Endothelial cell (in vitro differentiated cells): Measurements from ENCODE around the gene PCNX2. TPM values are rescaled to one million over a fixed set of nuclear protein-coding genes. Genes with fewer than 3 reads are reported as not detected.

ENCODE experiments used
- DNase-seq: peaks from one replicate; pipeline ENCODE4 v3.0.0; 2021; ENCODE audit warnings: low spot score
- H3K27ac Mint-ChIP-seq: one replicate; pipeline ENCODE4 v1.8.0; 2021; ENCODE audit warnings: mixed read lengths, inconsistent platforms; ENCODE audit not compliant: unreplicated experiment
- H3K27me3 Mint-ChIP-seq: one replicate; pipeline ENCODE4 v1.8.0; 2021; ENCODE audit warnings: mild to moderate bottlenecking, moderate library complexity, mixed read lengths, inconsistent platforms; ENCODE audit not compliant: unreplicated experiment
- H3K36me3 Mint-ChIP-seq: one replicate; pipeline ENCODE4 v1.8.0; 2021; ENCODE audit warnings: mild to moderate bottlenecking, low read depth, mixed read lengths, inconsistent platforms; ENCODE audit not compliant: unreplicated experiment
- H3K4me1 Mint-ChIP-seq: one replicate; pipeline ENCODE4 v1.8.0; 2021; ENCODE audit warnings: mild to moderate bottlenecking, mixed read lengths, inconsistent platforms; ENCODE audit not compliant: unreplicated experiment
- H3K4me3 Mint-ChIP-seq: one replicate; pipeline ENCODE4 v1.8.0; 2021; ENCODE audit warnings: mild to moderate bottlenecking, mixed read lengths, inconsistent platforms; ENCODE audit not compliant: unreplicated experiment
- H3K9me3 Mint-ChIP-seq: one replicate; pipeline ENCODE4 v1.8.0; 2021; ENCODE audit warnings: mixed read lengths, inconsistent platforms; ENCODE audit not compliant: unreplicated experiment
- CTCF ChIP-seq: fragments of 200-600 bp; sonication (generic); IDR thresholded peaks from one replicate; pipeline ENCODE4 v1.5.0; 2021; ENCODE audit warnings: antibody characterized with exemption; ENCODE audit not compliant: unreplicated experiment
- total RNA-seq: library from RNA; stranded (reverse); fragmentation: NEBNext Ultra II Directional; extraction: Animal tissue kit (Norgen Biotek cat#: 25700); gene quantifications from one replicate; pipeline ENCODE4 v1.2.1, GENCODE V29; 2021; ENCODE audit not compliant: unreplicated experiment

PCNX2 gene
- total RNA-seq, 1 donor from 2014 or later, result 24.0 TPM

GRCh38 chr1:233080286-233080685 lies 215.2 kb downstream of the PCNX2 start:
- TF ChIP-seq CTCF, result no peak
- no peak for DNase-seq
- peaks cover 8% of the 10 kb centered on the region for H3K36me3 Mint-ChIP-seq
- H3K4me1 Mint-ChIP-seq, result peaks cover 20% of the 10 kb centered on the region
- H3K9me3 Mint-ChIP-seq, result no peaks in the 10 kb centered on the region
- peaks cover 1% of the 10 kb centered on the region for H3K27me3 Mint-ChIP-seq
- no peak overlapping the region for H3K27ac Mint-ChIP-seq
- H3K4me3 Mint-ChIP-seq, result no peak overlapping the region

GRCh38 chr1:233079574-233079973 lies 216.0 kb downstream of the PCNX2 start:
- no peak for TF ChIP-seq CTCF
- Mint-ChIP-seq H3K27me3 (peaks cover 1% of the 10 kb centered on the region), H3K9me3 (no peaks in the 10 kb centered on the region), H3K36me3 (peaks cover 8% of the 10 kb centered on the region), H3K27ac (no peak overlapping the region), H3K4me3 (no peak overlapping the region), H3K4me1 (peaks cover 20% of the 10 kb centered on the region)
- no peak for DNase-seq

GRCh38 chr1:233078396-233078795 lies 217.1 kb downstream of the PCNX2 start:
- Mint-ChIP-seq H3K9me3 (no peaks in the 10 kb centered on the region), H3K4me1 (peaks cover 20% of the 10 kb centered on the region), H3K36me3 (peaks cover 8% of the 10 kb centered on the region), H3K27ac (no peak overlapping the region), H3K27me3 (peaks cover 1% of the 10 kb centered on the region), H3K4me3 (no peak overlapping the region)
- no peak for DNase-seq
- TF ChIP-seq CTCF, result no peak

GRCh38 chr1:233075915-233076295 lies 219.6 kb downstream of the PCNX2 start:
- no peak overlapping the region for H3K4me3 Mint-ChIP-seq
- TF ChIP-seq CTCF, result no peak
- H3K4me1 Mint-ChIP-seq, result peaks cover 5% of the 10 kb centered on the region
- H3K27ac Mint-ChIP-seq, result no peak overlapping the region
- no peaks in the 10 kb centered on the region for H3K9me3 Mint-ChIP-seq
- H3K27me3 Mint-ChIP-seq, result peaks cover 1% of the 10 kb centered on the region
- peaks cover 4% of the 10 kb centered on the region for H3K36me3 Mint-ChIP-seq
- DNase-seq, result no peak

- no peak for DNase-seq
- no peak overlapping the region for H3K27ac Mint-ChIP-seq
- no peaks in the 10 kb centered on the region for H3K9me3 Mint-ChIP-seq
- H3K4me3 Mint-ChIP-seq, result no peak overlapping the region
- H3K4me1 Mint-ChIP-seq, result no peaks in the 10 kb centered on the region
- no peaks in the 10 kb centered on the region for H3K27me3 Mint-ChIP-seq
- peaks cover 4% of the 10 kb centered on the region for H3K36me3 Mint-ChIP-seq
- no peak for TF ChIP-seq CTCF
Observed at GRCh38 chr1:233066087-233066486, 229.4 kb downstream of the PCNX2 start.
